B cell (primary cell): Measurements from ENCODE around the gene NUMBL. TPM values are rescaled to one million over a fixed set of nuclear protein-coding genes. Genes with fewer than 3 reads are reported as not detected.

Source experiments
- ATAC-seq: fragments of 200-7000 bp; cut with Tn5 transposase; one replicate; pipeline ENCODE4 v1.10.0; 2021; ENCODE audit warnings: low read depth, mild to moderate bottlenecking, moderate number of reproducible peaks, moderate library complexity
- CTCF ChIA-PET: fragments of 350-600 bp; sonication (Branson Sonifier 250); formaldehyde crosslinking; loops from one replicate; lab custom pipeline; 2021; ENCODE audit warnings: antibody characterized with exemption, inconsistent platforms; lab: Charles Lee
- POLR2A ChIA-PET: fragments of 350-600 bp; sonication (Branson Sonifier 250); formaldehyde crosslinking; loops from one replicate; lab custom pipeline; 2021; ENCODE audit warnings: antibody characterized with exemption; lab: Charles Lee
- DNase-seq: peaks from one replicate; pipeline ENCODE4 v3.0.0; 2013
- H2AFZ ChIP-seq: 2 replicates; pipeline ENCODE4 v1.6.1; 2012; ENCODE audit warnings: mild to moderate bottlenecking, low read depth, low read length; ENCODE audit not compliant: insufficient read depth, poor library complexity, severe bottlenecking
- H3K27ac ChIP-seq, 2 donors: 1 replicate in 1 of 2; 2 replicates in 1 of 2; pipeline ENCODE4 v1.5.1; 2012 to 2013; ENCODE audit warnings: low read length in 2 of 2, mild to moderate bottlenecking in 2 of 2, moderate library complexity in 1 of 2
- H3K27me3 ChIP-seq, 4 experiments: fragments of 200-600 bp in 1 of 4; sonication (generic) in 1 of 4; replicated peaks in 1 of 4; 1 replicate in 2 of 4; 2 replicates in 2 of 4; pipeline versions ENCODE4 v1.6.1 to v1.7.0; 2013 to 2016; ENCODE audit warnings: low read length in 3 of 4, mild to moderate bottlenecking in 2 of 4, mixed read lengths in 1 of 4, moderate library complexity in 1 of 4; ENCODE audit not compliant: insufficient read depth in 4 of 4, control insufficient read depth in 3 of 4; ENCODE audit errors: control extremely low read depth in 1 of 4
- H3K36me3 ChIP-seq, 2 experiments: replicated peaks in 1 of 2; 1 replicate in 1 of 2; 2 replicates in 1 of 2; pipeline versions ENCODE4 v1.6.1 to v1.7.1; 2013; ENCODE audit warnings: low read length in 1 of 2; ENCODE audit not compliant: insufficient read depth in 2 of 2, control insufficient read depth in 1 of 2; ENCODE audit errors: control extremely low read depth in 1 of 2, extremely low read depth in 1 of 2
- H3K4me1 ChIP-seq, 2 donors: fragments of 200-600 bp in 1 of 2; sonication (generic) in 1 of 2; 1 replicate in 1 of 2; 2 replicates in 1 of 2; pipeline versions ENCODE4 v1.5.1 to v1.6.1; 2013 to 2017; ENCODE audit warnings: low read length in 2 of 2; ENCODE audit not compliant: control insufficient read depth in 2 of 2, insufficient read depth in 2 of 2
- H3K4me2 ChIP-seq: replicated peaks from 2 replicates; pipeline ENCODE3; 2012; ENCODE audit warnings: mild to moderate bottlenecking, low read depth, low read length; ENCODE audit not compliant: poor library complexity, severe bottlenecking
- H3K4me3 ChIP-seq, 5 experiments: fragments of 200-600 bp in 1 of 5; sonication (generic) in 1 of 5; 1 replicate in 3 of 5; 2 replicates in 2 of 5; pipeline versions ENCODE4 v1.5.1 to v1.7.0; 2011 to 2016; ENCODE audit warnings: low read length in 4 of 5, mild to moderate bottlenecking in 4 of 5, low read depth in 2 of 5, control low read depth in 1 of 5, moderate library complexity in 1 of 5; ENCODE audit not compliant: insufficient read depth in 1 of 5; ENCODE audit errors: control extremely low read depth in 1 of 5, extremely low read depth in 1 of 5
- H3K79me2 ChIP-seq: fragments of 200-600 bp; sonication (generic); one replicate; pipeline ENCODE4 v1.6.0; 2016; ENCODE audit warnings: low read length; ENCODE audit not compliant: control insufficient read depth, insufficient read depth
- H3K9ac ChIP-seq: fragments of 200-600 bp; sonication (generic); 2 replicates; pipeline ENCODE4 v1.6.1; 2017; ENCODE audit warnings: mild to moderate bottlenecking, low read length, moderate library complexity
- H3K9me3 ChIP-seq, 3 donors: one replicate each; pipeline versions ENCODE4 v1.6.1 to v1.7.1; 2013; ENCODE audit warnings: low read length in 2 of 3; ENCODE audit not compliant: control insufficient read depth in 2 of 3, insufficient read depth in 1 of 3; ENCODE audit errors: control extremely low read depth in 1 of 3
- H4K20me1 ChIP-seq: 2 replicates; pipeline ENCODE4 v1.6.0; 2012; ENCODE audit warnings: mild to moderate bottlenecking, low read length; ENCODE audit not compliant: insufficient read depth, control insufficient read depth, poor library complexity, severe bottlenecking
- H3K27ac Mint-ChIP-seq: one replicate; pipeline ENCODE4 v1.8.0; 2021; ENCODE audit warnings: mixed read lengths
- H3K27me3 Mint-ChIP-seq: one replicate; pipeline ENCODE4 v1.8.0; 2021; ENCODE audit warnings: mixed read lengths
- H3K4me1 Mint-ChIP-seq: one replicate; pipeline ENCODE4 v1.8.0; 2021; ENCODE audit warnings: mixed read lengths
- H3K4me3 Mint-ChIP-seq: one replicate; pipeline ENCODE4 v1.8.0; 2021; ENCODE audit warnings: mixed read lengths
- H3K9me3 Mint-ChIP-seq: one replicate; pipeline ENCODE4 v1.8.0; 2022; ENCODE audit warnings: mixed read lengths; ENCODE audit not compliant: insufficient read depth
- EZH2 ChIP-seq: IDR thresholded peaks from 2 replicates; pipeline ENCODE4 v1.6.1; 2012; ENCODE audit warnings: borderline replicate concordance, low read depth, mild to moderate bottlenecking, moderate library complexity, low read length; ENCODE audit not compliant: insufficient read depth, poor library complexity, severe bottlenecking
- WGBS: methylation state at CpG from one replicate; pipeline ENCODE4 v1.1.5; 2013; ENCODE audit warnings: missing lambda C conversion rate; ENCODE audit not compliant: insufficient coverage; 5-methylcytosine and 5-hydroxymethylcytosine counted together
- intact Hi-C: fragments of 100-400 bp; cut with micrococcal nuclease; formaldehyde crosslinking; loops from one replicate; pipeline ENCODE4 v1.10.0; 2022
- polyA plus RNA-seq: library from polyadenylated mRNA; depleted of rRNA; stranded (reverse); fragments of >200 nt; gene quantifications from 2 replicates; pipeline ENCODE4 v1.2.3, GENCODE V29; 2012
- total RNA-seq, 2 donors: library from RNA; stranded (reverse); fragments of 120-200 nt in 1 of 2; gene quantifications; 1 replicate in 1 of 2; 2 replicates in 1 of 2; pipeline versions ENCODE4 v1.2.3 to v1.2.4, GENCODE V29; 2013 to 2022
- TF ChIP-seq, protein P1 (sequence below): fragments of 200-600 bp; IDR thresholded peaks from one replicate; pipeline ENCODE4 v1.8.0; 2022; ENCODE audit warnings: antibody characterized with exemption, mild to moderate bottlenecking

Gene NUMBL
- total and polyA plus RNA-seq, 2 donors (not counting 1 experiment from before 2014, with no cell fraction given) = 7.8 to 21.8 TPM

GRCh38 chr19:40646743-40647254 lies 43.7 kb downstream of the NUMBL start:
- H3K4me2 ChIP-seq = no peak overlapping the region
- H3K4me1 ChIP-seq = no peaks in the 10 kb centered on the region
- no peak overlapping the region for H3K4me3 ChIP-seq
- H3K27me3 ChIP-seq = peaks cover 0 to 5% (median 0%) of the 10 kb centered on the region in 4 experiments
- H2AFZ ChIP-seq = no peak overlapping the region
- H4K20me1 ChIP-seq = no peaks in the 10 kb centered on the region
- Mint-ChIP-seq H3K4me1 (no peaks in the 10 kb centered on the region), H3K9me3 (no peaks in the 10 kb centered on the region), H3K4me3 (no peak overlapping the region), H3K27me3 (peaks cover 13% of the 10 kb centered on the region), H3K27ac (no peak overlapping the region)
- DNase-seq (no peak), ATAC-seq (no peak)
- CTCF ChIA-PET = interaction anchor here (0.7 to 2.5 kb wide), 3 partner anchors 12 to 726 kb away, joined by 3 to 16 read pairs (median 5); no protein-coding TSS in a partner anchor
- no peak overlapping the region for H3K27ac ChIP-seq
- POLR2A ChIA-PET = no interaction called here
- no peaks in the 10 kb centered on the region for H3K79me2 ChIP-seq
- H3K9me3 ChIP-seq = no peaks in the 10 kb centered on the region
- intact Hi-C loops = no loop called here
- no peak for TF ChIP-seq EZH2
- TF ChIP-seq, protein P1, sequence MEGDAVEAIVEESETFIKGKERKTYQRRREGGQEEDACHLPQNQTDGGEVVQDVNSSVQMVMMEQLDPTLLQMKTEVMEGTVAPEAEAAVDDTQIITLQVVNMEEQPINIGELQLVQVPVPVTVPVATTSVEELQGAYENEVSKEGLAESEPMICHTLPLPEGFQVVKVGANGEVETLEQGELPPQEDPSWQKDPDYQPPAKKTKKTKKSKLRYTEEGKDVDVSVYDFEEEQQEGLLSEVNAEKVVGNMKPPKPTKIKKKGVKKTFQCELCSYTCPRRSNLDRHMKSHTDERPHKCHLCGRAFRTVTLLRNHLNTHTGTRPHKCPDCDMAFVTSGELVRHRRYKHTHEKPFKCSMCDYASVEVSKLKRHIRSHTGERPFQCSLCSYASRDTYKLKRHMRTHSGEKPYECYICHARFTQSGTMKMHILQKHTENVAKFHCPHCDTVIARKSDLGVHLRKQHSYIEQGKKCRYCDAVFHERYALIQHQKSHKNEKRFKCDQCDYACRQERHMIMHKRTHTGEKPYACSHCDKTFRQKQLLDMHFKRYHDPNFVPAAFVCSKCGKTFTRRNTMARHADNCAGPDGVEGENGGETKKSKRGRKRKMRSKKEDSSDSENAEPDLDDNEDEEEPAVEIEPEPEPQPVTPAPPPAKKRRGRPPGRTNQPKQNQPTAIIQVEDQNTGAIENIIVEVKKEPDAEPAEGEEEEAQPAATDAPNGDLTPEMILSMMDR = no peak
- no peak overlapping the region for H3K9ac ChIP-seq
- 100% methylated on average over 2 of the region's 5 CpGs for WGBS
- H3K36me3 ChIP-seq = no peaks in the 10 kb centered on the region

DNA sequence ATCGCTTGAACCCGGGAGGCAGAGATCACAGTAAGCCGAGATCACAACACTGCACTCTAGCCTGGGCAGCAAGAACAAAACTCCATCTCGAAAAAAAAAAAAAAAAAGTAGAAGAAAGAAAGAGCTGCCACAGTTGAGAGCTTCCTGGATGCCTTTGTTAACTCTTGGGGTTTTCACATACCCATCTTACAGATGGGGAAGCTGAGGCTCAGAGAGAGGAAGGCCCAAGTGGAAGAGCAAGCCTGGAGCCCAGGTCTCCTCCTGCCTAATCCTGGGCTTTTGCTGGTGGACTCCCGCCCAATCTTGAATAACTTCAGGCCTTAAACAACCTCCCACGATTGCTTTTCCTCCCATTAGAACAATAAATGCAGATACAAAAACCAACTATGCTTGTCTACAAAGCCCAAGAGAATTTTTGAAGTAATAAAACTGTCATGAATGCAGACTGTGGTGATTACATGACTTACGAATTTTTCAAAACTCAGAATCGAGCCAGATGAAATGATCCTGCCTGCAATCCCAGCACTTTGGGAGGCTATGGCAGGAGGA lies 47.6 kb downstream of the NUMBL start:
- no peaks in the 10 kb centered on the region for H3K36me3 ChIP-seq
- peaks cover 5 to 8% of the 10 kb centered on the region in 2 donors for H3K4me1 ChIP-seq
- intact Hi-C loops = no loop called here
- H3K4me3 Mint-ChIP-seq = no peak overlapping the region
- no peaks in the 10 kb centered on the region for H3K79me2 ChIP-seq
- no peak overlapping the region for H3K27ac Mint-ChIP-seq
- DNase-seq (no peak), ATAC-seq (no peak)
- H2AFZ ChIP-seq = no peak overlapping the region
- peaks cover 13% of the 10 kb centered on the region for H3K27me3 Mint-ChIP-seq
- H4K20me1 ChIP-seq = no peaks in the 10 kb centered on the region
- no peaks in the 10 kb centered on the region for H3K9me3 Mint-ChIP-seq
- WGBS = 100% methylated on average over 4 of the region's 8 CpGs
- POLR2A ChIA-PET = no interaction called here
- H3K9me3 ChIP-seq = no peaks in the 10 kb centered on the region
- H3K27me3 ChIP-seq = peaks cover 0 to 5% (median 0%) of the 10 kb centered on the region in 4 experiments
- no peak overlapping the region for H3K9ac ChIP-seq
- CTCF ChIA-PET = interaction anchor here (0.6 to 2.0 kb wide), 2 partner anchors 8 to 100 kb away, joined by 3 to 5 read pairs; no protein-coding TSS in a partner anchor
- H3K4me2 ChIP-seq = no peak overlapping the region
- H3K4me1 Mint-ChIP-seq = peaks cover 9% of the 10 kb centered on the region
- H3K4me3 ChIP-seq = no peak overlapping the region
- no peak overlapping the region for H3K27ac ChIP-seq
- TF ChIP-seq, protein P1 = no peak
- TF ChIP-seq EZH2 = no peak
